ENCODE data around the gene IL17RA.

GRCh38 chr22:17120281-17120680 lies 35.5 kb downstream of the IL17RA start:
- TF ChIP-seq POLR2A (IDR thresholded peaks at IDR 0.05; ENCODE audit: low read depth, low read length) (no peak), CTCF (conservative IDR thresholded peaks at IDR 0.05; ENCODE audit: low read depth, low read length) (no peak), RAD21 (IDR thresholded peaks at IDR 0.05; ENCODE audit: low read length) (no peak), USF2 (IDR thresholded peaks at IDR 0.05; ENCODE audit: low read depth, low read length) (no peak), MXI1 (IDR thresholded peaks at IDR 0.05; ENCODE audit: borderline replicate concordance, low read depth, low read length) (peak; percentile 41; the same call in 1 of the 2 replicates), CEBPB (IDR thresholded peaks at IDR 0.05; ENCODE audit: low read depth, low read length) (no peak), BHLHE40 (IDR thresholded peaks at IDR 0.05; ENCODE audit: low read depth, low read length) (no peak)
